Islet precursor cell (in vitro differentiated cells): ENCODE results near the gene MLC1.

ENCODE experiments used
- DNase-seq: peaks from one replicate; pipeline ENCODE4 v3.0.0-alpha.2; 2018

The MLC1 gene

DNA sequence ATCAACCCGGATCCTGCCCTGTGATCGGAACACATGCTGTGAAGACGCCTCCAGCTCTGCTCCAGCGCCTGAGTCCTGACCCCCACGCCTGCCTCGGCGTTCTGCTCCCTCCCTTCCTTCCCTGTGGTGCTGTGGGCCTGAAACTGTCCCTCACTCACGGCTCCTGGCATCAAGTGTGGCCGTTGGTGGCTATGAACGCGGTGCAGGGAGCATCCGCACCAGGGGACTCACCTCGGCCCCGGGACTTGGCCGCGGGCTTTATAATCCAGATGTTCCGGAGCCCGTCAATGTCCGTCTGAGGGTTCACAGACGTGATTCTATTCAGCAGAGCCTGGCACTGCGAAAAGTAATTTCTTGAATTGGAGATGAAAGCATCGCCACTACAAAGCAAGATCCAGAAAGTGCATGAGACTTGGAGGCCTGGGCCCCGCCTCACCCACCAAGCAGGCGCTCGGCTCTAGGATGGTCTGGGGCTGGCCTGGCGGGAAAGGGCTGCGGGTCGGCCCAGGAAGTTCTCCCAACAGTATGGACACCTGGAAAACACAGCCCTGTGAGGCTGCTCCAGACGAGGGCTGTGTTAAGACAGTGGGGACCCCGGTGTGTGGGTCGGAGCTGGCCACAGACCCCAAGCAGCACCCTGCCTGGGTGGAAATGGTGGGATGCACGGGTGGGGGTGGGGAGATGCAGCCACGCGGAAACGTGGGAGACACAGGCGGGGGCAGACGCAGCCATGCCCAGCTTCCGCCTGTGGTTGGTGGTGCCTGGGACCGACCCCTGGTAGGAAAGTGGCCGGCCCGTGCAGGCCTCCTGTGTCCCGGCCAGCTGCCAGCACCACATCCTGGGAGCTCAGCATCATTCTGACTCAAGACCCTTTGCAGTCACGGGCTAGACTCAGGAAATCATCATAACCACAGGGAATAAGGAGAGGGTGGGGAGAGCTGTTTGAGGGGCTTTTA lies 50.8 kb downstream of the MLC1 start:
- no peak for DNase-seq

DNA sequence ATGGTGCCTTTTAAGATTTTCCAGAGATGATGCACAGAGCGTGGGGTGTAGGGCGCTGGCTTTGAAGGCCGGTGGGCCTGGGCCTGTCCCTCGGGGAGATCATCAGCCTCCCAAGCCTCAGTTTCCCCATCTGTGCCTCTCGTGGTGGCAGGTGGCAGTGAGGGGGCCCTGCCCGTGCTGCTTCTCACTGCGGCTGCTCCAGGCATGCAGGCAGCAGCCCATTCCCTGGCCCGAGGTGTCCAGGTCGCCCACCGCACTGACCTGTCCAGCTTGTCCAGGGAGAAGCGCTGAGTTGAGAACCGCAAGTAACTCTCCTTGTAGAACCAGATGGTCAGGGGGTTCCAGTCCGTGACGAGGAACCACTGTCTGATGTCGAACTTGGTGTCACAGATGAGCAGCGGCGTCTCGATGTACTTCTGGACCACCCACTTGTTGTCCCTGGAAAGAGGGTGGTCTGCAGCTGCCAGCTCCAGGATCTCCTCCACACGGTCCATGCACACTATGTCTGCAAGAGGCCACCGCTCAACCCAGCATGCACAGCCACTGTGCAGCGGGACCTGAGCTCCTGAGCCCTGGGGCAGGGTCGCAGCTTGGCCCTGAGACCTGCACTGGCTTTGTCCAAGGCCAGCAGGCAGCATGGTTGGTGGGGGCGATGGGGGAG lies 52.2 kb downstream of the MLC1 start:
- peak; percentile 44 for DNase-seq

DNA sequence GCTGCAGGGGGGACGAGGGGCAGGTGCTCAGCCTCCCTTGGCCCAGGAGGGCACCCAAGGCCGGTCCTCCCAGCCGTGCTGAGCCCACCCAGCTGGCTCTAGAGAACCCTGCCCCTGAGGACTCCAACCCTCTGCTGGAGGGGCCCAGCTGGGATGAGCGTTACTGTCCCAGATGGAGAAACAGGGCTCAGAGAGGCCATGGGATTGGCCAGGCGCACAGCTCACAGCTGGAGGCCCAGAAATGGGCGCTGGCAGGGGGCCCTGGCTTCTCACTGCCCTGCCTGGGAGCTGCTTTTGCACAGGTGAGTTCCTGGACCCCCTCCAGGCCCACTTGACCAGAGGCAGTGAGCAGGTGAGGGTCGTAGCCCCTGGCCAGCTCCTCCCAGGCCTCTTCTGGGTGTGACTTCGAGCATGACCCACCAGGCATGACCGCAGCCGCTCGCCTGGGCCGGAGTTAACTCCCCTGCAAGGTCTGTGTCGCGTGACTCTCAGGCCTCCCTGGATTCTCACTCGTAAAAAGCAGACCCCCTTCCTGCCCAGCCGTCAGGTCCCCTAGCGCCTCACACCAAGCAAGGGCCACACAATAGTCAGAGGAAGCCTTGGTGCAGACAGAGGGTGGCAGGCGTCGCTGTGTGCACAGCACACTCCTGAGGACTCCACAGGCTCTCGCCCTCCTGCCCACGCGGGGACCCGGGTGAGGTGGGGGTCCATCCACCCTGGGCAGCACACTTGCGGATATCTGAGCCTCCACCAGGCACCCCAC lies 52.9 kb downstream of the MLC1 start:
- DNase-seq = peak; percentile 49

- DNase-seq = peak; percentile 50
These were observed 53.8 kb downstream of the MLC1 start for GRCh38 chr22:50031189-50032091.

GRCh38 chr22:50030297-50031188 lies 54.7 kb downstream of the MLC1 start:
- DNase-seq = peak; percentile 72

DNA sequence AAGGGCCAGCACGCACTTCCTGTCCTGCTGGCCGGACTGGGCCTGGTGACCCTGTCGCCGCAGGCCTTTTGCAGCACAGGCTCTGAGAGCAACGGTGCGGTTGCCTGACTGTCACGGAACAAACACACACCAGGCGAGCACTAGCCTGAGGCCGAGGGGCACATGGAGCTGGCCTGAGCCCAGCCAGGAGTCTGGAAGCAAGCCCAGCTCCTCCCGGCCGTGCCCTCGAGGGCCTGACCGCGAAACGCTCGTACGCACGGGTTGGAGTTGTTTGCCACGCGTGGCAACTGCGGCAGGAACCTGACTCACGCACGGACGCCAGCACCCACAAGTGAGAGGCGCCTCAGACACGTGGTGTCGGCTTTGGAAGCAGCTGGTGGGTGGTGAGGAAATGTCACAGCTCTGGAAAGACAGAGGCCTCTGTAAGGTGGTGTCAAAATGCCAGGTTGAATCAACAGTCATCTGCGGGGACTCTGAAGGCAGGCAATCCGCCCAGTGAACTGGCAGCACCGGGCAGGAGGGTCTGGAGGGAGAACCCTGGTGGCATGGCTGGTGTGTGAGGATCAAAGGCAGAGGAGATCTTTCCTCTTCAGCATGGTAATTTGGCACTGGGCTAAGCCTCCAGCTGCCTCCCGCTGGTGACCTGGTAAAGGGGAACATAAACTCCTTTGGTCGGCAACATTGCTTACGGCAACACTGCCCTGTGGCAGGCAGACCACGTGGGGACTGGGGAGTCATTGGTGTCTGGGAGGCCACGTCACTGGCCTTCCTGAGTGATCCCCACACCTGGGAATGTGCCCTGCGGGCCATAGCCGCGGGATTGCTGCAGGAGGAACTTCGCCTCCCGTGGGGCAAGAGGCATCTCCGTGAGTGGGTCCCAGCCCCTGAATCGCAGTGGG lies 57.3 kb downstream of the MLC1 start:
- peak; percentile 59 for DNase-seq

DNA sequence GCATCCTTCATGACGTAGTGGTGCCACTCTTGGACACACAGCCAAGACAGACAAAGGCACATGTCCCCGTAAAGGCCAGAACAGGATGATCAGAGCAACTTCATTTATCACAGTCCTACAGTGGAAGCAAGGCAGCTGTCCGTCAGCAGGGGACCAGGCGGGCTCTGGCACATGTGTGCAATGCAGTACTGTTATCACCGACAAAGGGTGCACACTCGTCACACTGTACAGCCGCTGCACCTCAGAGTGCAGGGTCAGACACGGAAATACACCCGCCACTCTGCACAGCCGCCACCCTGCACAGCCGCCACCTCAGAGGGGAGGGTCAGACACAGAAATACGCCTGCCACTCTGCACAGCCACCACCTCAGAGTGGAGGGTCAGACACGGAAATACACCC lies 59.2 kb downstream of the MLC1 start:
- no peak for DNase-seq

DNA sequence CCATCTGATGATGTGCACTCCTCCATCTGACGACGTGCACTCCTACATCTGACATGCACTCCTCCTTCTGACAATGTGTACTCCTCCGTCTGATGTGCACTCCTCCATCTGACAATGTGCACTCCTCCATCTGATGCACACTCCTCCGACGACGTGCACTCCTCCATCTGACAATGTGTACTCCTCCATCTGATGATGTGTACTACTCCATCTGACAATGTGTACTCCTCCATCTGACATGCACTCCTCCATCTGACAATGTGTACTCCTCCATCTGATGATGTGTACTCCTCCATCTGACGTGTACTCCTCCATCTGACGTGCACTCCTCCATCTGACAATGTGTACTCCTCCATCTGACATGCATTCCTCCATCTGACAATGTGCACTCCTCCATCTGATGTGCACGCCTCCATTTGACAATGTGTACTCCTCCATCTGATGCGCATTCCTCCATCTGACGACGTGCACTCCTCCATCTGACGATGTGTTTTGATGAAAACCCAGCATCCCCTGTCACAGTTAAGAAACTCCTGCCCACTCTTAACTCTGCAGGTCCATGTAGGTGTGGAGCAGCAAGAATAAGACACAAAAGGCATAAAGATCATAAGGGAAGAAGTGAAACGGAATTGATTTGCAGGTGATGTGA lies 62.9 kb downstream of the MLC1 start:
- DNase-seq = no peak

GRCh38 chr22:50020606-50021005 lies 64.6 kb downstream of the MLC1 start:
- DNase-seq = no peak

DNA sequence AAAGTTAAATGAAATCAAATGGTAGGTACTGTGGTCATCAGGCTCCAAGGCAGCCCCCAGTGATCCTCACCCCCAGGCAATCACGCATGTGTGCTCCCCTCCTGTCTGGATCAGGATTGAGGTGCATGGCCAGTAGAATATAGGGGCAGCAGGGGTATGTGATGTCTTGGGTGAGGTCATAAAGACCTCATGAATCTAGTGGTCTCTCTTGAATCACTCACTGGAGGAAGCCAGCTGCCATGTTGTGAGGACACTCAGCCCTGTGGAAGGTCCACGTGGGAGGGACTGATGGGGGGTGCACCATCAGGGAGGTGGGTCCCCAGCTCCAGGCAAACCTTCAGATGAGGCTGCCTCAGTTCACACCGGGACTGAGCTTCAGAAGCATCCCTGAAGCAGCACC lies 65.9 kb downstream of the MLC1 start:
- no peak for DNase-seq

- DNase-seq = no peak
These were observed 66.5 kb downstream of the MLC1 start for GRCh38 chr22:50018608-50019285.

DNA sequence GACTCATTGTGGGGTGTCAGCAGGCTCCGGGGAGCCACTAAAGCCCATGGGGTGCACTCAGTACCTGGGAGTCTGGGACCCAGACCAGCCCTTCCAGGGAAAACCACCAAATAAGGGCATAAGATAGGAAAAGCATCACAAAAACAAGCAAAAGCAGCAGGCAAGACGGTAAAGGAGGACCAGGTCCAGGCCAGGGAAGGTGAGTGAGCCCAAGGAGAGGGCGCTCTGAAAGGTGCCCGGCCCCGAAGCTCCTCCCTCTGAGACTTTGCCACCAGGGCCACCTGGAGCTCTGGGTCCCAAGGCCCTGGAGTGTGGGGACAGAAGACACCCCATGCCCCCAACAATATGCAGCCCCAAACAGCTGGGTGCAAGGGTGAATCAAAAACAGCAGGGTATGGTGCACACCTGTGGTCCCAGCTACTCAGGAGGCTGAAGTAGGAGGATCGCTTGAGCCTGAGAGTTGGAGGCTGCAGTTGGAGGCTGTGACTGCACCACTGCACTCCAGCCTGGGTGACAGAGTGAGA lies 67.5 kb downstream of the MLC1 start:
- peak; percentile 32 for DNase-seq

DNA sequence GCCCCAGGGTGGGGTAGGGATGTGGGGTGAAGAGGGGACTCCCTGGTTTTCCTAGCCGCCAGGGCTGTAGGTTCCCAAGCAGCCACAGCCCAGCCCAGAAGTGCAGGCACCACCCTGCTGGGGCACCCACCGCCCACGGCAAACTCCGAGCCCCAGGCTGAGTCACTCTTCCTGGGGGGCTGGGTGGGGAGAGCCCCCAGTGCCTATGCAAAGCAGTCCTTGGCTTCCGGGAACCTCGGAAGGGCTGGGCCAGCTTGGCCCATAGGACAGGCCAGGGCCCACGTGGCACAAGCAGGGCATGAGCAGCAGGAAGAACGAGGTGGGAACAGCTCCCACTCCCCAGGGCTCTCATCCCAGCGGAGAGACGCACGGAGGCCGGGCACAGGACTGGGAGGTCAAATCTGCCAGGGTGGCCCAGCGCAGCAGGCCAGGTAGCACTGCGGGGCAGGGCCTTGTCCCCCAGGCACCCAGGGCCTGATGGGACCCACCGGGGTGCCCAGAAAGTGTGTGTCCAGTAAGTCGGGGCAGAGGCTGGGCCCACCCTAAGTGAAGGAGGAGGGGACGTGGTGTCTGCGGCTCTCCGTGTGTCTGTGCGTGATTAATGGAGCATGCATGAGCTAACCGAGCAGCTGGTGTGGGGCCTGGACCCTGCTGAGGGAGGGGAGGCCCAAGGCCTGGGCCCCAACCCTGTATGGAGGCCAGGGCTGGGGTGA lies 68.1 kb downstream of the MLC1 start:
- no peak for DNase-seq

GRCh38 chr22:50016308-50016987 lies 68.8 kb downstream of the MLC1 start:
- DNase-seq = peak; percentile 50

DNA sequence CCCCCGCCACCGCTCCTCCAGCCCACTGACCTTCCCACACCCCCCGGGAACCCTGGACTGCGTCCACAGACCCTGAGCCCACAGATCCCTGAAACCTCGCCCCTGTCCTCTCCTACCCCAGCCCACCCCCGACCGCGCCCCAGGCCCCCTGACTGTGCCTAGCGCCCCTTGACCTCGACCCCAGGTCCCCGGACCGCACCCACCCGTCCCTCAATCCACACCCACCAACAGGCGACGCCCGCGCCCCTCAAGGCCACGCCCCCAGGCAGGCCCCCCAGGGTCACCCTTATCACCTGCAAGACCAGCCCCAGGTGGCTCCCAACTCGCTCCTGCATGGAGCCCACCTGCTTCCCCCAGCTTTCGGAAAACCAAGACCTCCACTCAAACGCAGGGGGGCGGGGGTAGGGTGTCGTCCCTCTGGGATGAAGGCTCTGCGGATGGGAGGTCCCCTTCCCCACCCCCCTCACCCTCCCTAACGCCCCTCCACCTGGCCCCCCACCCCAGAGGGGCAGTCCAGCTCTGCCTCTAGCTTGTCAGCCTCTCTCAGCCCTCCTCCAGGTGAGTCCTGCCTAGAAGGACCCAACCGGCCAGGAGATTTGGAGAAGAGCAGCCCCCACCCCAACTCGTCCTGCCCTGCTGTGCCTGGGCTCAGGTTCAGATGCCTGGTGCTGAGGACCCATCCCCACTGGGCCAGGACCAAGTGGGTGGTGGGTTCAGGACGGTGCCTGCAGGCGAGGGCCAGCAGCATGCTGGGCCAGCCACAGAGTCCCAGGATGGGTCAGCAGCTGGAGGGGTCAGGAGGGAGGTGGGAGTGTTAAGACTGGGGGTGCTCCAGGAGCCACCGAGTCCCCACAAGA lies 69.5 kb downstream of the MLC1 start:
- DNase-seq = peak; percentile 39

DNA sequence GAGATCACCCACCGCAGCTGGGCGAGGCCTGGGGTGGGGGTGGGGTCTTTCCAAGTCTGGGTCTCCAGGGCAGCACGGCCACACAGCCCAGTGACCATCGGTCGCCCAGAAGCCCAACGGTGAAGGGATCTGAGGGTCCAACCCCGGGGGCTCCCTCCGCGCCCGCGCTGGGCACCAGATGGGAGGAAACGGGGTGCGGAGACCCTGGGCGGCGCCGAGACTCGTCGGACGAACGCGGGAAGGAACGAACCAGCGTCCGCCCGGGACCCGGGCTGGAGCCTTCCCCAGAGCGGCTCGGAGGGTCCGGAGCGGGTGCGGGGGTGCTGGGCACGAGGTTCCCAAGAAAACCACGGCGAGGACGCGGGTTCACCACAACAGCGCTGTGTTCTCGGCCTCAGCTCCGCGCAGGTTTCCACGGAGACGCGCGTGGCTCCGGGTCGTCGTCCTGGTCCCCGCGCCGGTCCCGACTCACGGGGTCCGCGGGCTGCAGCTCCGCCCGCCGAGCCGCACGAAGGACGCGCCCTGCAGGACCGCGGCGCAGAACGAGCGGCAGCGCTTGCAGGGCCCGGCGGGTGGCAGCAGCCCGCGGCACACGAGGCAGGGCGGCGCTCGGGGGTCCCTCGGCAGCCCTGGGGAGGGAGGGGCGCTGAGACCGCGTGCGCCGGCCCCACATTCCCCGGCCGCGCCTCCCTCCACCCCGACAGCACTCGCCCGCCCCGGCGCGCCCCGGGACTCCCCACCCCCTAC lies 70.4 kb downstream of the MLC1 start:
- DNase-seq = peak; percentile 46
